A204.1 (cell line): ENCODE results near the gene E2F1.

Experiments used
- FAIRE-seq: peaks from 2 replicates; lab custom pipeline; 2012; peaks lifted over from hg19 to GRCh38; lab: Jason Lieb, UNC

E2F1 gene

GRCh38 chr20:33671573-33672288 is 14.5 kb downstream of the E2F1 start:
- no peak for FAIRE-seq

GRCh38 chr20:33670715-33671499 is 15.3 kb downstream of the E2F1 start:
- no peak for FAIRE-seq

- FAIRE-seq = no peak
Observed at GRCh38 chr20:33669873-33670640, 16.1 kb downstream of the E2F1 start.

- no peak for FAIRE-seq
Observed at GRCh38 chr20:33669224-33669623, 17.0 kb downstream of the E2F1 start.

- FAIRE-seq = no peak
Observed at GRCh38 chr20:33668466-33669155, 17.6 kb downstream of the E2F1 start.

DNA sequence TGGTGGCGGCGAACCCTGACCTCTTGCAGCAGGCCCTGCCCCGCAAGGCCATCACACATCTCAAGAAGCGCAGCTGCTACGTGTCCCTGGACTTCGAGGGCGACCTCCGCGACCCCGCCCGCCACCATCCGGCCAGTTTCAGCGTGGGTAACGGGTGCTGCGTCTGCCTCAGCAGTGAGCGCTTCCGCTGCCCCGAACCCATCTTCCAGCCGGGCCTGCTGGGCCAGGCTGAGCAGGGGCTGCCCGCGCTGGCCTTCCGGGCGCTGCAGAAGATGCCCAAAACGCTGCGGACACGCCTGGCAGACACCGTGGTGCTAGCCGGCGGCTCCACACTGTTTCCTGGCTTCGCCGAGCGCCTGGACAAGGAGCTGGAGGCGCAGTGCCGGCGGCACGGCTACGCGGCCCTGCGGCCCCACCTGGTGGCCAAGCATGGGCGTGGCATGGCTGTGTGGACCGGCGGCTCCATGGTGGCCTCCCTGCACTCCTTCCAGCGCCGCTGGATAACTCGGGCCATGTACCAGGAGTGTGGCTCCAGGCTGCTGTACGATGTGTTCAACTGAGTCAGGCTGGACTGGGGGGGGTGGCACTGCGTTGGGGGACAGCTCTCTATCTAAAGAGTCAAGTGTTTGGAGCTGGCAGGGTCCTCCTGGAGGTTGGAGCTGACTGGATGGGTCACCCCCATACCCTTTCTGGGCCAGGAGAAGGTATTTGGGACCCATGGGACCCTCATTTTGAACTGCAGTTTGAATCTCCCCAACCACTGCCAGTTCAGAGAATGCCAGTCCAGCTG is 18.3 kb downstream of the E2F1 start:
- FAIRE-seq = no peak

DNA sequence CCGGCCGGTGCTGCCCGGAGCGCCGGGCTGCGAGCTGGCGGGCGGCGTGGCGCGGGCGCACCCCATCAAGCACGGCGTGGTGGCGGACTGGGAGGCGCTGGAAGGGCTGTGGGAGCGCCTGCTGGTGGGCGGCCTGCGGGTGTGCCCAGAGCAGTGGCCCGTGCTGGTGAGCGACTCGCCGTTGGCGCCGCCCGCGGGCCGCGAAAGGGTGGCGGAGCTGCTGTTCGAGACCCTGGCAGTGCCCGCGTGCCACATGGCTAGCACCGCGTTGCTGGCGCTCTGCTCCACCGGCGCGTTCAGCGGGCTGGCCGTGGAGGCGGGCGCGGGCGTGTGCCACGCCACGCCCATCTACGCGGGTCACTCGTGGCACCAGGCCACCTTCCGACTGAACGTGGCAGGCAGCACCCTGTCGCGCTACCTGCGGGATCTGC is 18.9 kb downstream of the E2F1 start:
- no peak for FAIRE-seq

DNA sequence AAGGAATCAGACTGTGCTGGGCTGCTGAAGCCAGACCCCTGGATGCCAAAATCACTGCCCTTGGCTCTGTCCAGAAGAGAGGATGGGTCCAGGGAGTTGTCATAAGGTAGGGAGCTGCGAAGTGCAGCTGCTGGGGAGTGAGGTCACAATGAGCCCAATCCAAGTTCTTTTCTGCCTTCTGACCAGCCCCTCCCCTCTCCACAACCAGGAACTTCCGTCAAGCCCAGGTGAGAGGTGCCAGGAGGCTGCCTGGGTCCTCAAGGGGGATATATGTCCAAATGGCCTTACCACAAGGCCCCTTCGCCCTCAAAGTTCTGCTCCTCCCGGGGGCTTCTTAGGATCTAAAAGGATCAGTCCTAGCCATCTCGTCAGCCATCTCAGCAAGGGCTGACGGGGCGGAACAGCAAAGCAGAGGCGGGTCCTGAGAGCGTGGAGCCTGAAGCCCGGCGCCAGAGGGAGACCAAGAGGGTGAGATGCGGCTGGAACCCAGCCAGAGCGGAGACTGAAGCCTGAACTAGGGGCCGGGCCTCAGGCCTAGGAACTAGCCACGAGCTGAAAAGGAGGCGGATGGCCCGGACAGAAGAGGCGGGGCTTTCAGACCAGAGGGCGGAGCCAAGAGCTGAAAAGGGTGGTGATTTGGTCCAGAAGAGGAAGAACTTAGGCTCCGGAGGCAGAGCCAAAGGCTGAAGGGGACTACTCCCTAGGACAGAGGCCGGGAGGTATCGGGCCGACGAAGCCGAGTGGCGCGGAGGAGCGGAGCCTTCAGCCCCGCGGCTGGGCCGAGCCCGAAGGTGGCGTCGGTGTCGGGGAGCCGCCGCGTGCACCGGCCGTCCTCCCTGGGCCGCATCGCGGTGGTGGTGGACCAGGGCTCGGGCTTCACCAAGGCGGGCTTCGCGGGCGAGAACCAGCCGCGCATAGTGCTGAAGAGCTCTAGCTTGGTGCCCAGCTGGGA is 19.6 kb downstream of the E2F1 start, which contains the start of gene ACTL10:
Gene ACTL10 (plus strand): TSS at position 651 of the 952 bp plus-strand sequence. CDS start 555 bp downstream, outside the sequence.
- no peak for FAIRE-seq

DNA sequence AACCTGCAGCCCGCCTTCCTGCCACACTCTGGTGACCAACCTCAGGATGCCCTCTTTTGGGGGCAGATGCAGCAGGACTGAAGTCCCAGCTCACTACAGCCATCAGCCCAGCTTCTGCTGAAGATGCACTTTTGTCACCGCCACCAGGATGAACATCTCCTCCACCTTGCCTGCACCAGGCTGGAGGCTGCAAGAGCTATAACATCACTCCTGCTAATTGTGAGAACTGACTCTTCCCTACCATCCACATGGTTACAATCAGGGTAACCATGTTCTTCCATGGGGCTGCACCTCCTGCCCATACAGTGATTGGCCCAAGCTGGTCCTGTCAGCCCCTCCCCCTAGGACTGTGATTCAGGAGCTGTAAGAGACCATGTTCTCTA is 21.4 kb downstream of the E2F1 start:
- FAIRE-seq = no peak

DNA sequence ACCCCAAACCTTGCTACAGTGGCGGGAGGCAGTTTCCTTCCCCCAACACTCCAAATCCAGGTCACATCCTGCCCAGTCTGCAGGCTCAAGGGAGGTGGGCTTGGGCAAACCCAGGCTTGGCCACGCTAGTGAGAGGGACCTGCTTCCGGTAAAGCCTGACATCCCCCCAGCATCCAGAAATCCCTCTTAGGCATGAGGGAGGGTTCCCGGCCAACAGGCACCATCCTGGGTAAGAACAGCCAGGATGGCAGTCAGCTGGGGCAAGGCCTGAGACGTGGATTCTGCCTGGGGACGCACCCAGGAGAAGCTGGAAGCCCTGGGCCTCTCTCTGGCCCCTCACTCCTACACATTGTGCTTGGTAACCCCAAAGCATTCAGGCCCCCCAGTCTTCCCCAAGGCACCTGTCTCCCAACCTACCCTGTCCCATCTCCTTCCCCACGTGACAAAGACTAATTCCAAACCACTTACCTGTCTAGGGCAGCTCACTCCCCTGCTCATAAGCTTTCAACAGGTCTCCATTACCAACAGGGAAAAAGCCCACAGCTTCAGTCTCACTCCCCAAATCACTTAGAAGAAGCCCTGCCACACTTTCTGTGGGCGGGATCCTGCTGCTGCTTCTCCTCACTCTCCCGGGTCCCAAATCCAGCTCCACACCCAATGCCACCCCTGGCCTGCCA is 22.0 kb downstream of the E2F1 start:
- FAIRE-seq = no peak

- FAIRE-seq = no peak
Observed at GRCh38 chr20:33663161-33664084, 22.8 kb downstream of the E2F1 start.

DNA sequence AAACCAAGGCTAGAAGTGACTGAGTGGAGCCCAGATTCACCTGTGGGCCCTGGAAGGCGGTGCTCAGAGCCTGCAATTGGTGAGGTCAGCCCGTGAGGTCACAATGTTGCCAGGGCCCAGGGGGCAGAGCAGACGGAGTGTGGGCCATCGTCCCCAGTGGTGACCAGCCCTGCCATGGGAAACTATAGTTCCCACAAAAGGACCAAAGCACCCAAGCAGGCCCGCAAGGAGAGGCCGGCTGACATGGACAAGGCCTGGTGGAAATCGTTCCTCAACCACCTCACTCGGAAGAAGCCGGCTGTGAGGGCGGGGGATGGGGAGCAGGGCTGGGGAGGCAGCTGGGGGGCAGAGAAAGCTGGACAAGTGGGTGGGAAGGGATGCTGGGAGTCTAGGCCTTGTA is 24.0 kb downstream of the E2F1 start, which contains the start of gene C20orf144:
Gene C20orf144 (plus strand): TSS at position 156 of the 400 bp plus-strand sequence. CDS start 19 bp downstream, at position 175.
- FAIRE-seq = no peak

DNA sequence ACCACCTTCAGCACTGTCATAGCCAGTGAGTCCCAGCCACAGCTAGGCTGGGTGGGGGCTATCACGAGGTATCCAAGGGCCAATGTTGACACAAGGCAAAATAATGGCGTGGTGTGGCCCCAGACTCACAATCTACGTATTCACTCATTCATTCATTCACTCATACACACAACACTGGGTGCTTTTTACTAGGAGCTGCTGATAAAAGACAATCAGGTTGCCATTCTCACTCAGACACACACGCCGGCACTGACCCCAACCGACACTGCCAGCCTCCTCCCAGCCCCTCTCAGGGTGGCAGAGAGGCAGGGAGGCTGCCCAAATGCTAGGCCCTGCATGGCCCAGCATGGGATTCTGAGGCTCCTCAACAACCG is 25.5 kb downstream of the E2F1 start:
- FAIRE-seq = no peak

DNA sequence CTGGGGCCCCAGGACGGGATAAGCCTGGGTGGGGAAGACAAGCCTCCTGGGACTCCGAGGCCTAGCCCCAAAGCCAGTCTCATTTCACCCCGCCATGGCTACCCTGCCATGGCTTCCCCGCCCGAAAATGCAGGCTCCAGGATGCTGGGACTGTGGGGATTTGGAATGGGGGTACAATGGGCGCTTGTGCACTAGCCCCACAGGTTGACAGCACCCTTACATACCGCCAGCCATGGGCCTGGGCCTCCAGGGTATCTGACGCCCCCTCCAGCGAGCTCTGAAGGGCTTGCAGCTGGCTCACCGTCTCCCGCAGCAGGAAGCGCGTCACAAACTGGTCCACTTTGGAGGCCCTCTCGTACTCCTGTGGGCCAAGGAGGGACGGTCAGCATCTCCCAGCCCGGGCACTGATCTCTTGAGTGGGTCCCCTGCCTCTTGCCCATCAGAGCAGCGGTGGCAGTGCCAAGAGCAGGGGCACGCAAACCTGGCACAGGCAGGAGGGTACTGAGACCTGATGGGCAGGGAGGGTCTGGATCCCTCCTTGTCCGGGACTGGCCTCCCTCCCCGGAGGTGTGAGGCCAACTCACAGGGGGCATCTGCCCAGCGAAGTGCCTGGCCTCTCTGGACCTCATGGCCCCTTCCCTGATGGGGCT is 26.0 kb downstream of the E2F1 start:
- no peak for FAIRE-seq

- FAIRE-seq = no peak
Observed at GRCh38 chr20:33659341-33660034, 26.7 kb downstream of the E2F1 start.

DNA sequence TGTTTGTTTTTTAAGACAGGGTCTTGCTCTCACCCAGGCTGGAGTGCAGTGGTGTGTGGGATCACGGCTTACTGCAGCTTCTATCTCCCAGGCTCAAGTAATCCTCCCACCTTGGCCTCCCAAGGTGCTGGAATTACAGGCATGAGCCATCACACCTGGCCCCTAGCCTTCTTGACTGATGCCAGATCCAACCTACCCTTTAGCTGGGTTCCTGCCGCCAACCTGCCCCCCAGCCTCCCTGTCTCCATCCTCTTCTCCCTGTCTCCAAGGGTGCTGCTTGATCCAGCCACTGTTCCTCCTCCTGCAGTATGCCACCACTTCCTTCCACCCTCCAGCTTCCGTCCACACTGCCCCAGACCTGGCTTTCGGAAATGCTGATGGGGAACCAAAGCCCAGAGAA is 27.3 kb downstream of the E2F1 start:
- no peak for FAIRE-seq

- FAIRE-seq = no peak
Observed at GRCh38 chr20:33658510-33658909, 27.7 kb downstream of the E2F1 start.
